ENCODE results near the gene BID.

DNA sequence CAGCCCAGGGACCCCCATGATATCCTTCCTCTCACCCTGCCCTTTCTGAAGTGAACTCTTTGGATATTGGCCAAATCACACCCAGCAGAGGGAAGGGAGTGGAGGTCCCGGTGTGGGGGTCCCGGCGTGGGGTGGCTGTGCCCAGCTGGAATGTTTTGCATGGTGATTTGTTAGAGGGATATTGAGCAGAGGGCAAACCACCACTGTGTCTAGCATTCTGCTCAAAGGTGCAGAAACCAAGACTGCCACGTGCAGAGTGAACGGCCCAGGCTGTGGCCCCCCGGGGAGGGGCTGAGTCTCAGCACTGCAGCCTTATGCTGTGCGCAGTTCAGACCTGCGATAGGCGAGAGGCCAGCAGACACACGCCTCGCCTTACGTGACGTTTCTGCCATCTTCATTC, 7.9 kb upstream of the BID start:
- no peak for TF ChIP-seq EZH2 (IDR thresholded peaks at IDR 0.05; ENCODE audit: insufficient read depth, low read length)
- TF ChIP-seq, protein P1, sequence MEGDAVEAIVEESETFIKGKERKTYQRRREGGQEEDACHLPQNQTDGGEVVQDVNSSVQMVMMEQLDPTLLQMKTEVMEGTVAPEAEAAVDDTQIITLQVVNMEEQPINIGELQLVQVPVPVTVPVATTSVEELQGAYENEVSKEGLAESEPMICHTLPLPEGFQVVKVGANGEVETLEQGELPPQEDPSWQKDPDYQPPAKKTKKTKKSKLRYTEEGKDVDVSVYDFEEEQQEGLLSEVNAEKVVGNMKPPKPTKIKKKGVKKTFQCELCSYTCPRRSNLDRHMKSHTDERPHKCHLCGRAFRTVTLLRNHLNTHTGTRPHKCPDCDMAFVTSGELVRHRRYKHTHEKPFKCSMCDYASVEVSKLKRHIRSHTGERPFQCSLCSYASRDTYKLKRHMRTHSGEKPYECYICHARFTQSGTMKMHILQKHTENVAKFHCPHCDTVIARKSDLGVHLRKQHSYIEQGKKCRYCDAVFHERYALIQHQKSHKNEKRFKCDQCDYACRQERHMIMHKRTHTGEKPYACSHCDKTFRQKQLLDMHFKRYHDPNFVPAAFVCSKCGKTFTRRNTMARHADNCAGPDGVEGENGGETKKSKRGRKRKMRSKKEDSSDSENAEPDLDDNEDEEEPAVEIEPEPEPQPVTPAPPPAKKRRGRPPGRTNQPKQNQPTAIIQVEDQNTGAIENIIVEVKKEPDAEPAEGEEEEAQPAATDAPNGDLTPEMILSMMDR (IDR thresholded peaks at IDR 0.05; ENCODE audit: insufficient read depth, low read depth, low read length) = no peak
